Left kidney (tissue), 2 donors: Measurements from ENCODE around the gene DNAJC11. TPM values are rescaled to one million over a fixed set of nuclear protein-coding genes. Genes with fewer than 3 reads are reported as not detected.
"Not testable (repeated sequence)": the region's sequence is repeated elsewhere in the genome, so short reads cannot be mapped to it uniquely, and the experiment has no call there.

Experiments used
- DNase-seq: peaks from one replicate; pipeline ENCODE4 v3.0.0-alpha.2; 2013
- polyA plus RNA-seq: library from polyadenylated mRNA; unstranded; fragments of 120-200 nt; gene quantifications from one replicate; pipeline ENCODE4 v1.2.1, GENCODE V29; 2013; ENCODE audit not compliant: insufficient read length

DNAJC11 gene
- polyA plus RNA-seq, 1 donor, result 83.3 TPM

GRCh38 chr1:6703016-6703415 is 1.4 kb upstream of the DNAJC11 start:
- no peak for DNase-seq

GRCh38 chr1:6700853-6701436 is 671 bp downstream of the DNAJC11 start:
- DNase-seq, result no peak

- DNase-seq, result not testable (repeated sequence)
Measured at GRCh38 chr1:6699915-6700314, 1.7 kb downstream of the DNAJC11 start.

GRCh38 chr1:6695868-6696267 is 5.7 kb downstream of the DNAJC11 start:
- no peak for DNase-seq

- no peak for DNase-seq
Measured at GRCh38 chr1:6694121-6694713, 7.4 kb downstream of the DNAJC11 start.

GRCh38 chr1:6692956-6693355 is 8.7 kb downstream of the DNAJC11 start:
- no peak for DNase-seq

- DNase-seq, result no peak
Measured at GRCh38 chr1:6691507-6691906, 10.1 kb downstream of the DNAJC11 start.

GRCh38 chr1:6690186-6690585 is 11.4 kb downstream of the DNAJC11 start:
- DNase-seq, result peak; percentile 33

GRCh38 chr1:6688757-6689156 is 12.9 kb downstream of the DNAJC11 start:
- DNase-seq, result no peak

GRCh38 chr1:6688001-6688400 is 13.6 kb downstream of the DNAJC11 start:
- no peak for DNase-seq

- DNase-seq, result no peak
Measured at GRCh38 chr1:6686294-6686693, 15.3 kb downstream of the DNAJC11 start.

GRCh38 chr1:6685381-6685780 is 16.2 kb downstream of the DNAJC11 start:
- no peak for DNase-seq

GRCh38 chr1:6683434-6683833 is 18.2 kb downstream of the DNAJC11 start:
- DNase-seq, result no peak

- DNase-seq, result no peak
Measured at GRCh38 chr1:6675941-6676340, 25.7 kb downstream of the DNAJC11 start.

- no peak for DNase-seq
Measured at GRCh38 chr1:6674771-6675170, 26.8 kb downstream of the DNAJC11 start.

GRCh38 chr1:6673816-6674398 is 27.7 kb downstream of the DNAJC11 start:
- no peak for DNase-seq

GRCh38 chr1:6672558-6672957 is 29.1 kb downstream of the DNAJC11 start:
- DNase-seq, result no peak

GRCh38 chr1:6668503-6668902 is 33.1 kb downstream of the DNAJC11 start:
- DNase-seq, result no peak

- no peak for DNase-seq
Measured at GRCh38 chr1:6667139-6667538, 34.5 kb downstream of the DNAJC11 start.

- DNase-seq, result no peak
Measured at GRCh38 chr1:6666696-6667095, 34.9 kb downstream of the DNAJC11 start.

- DNase-seq, result not testable (repeated sequence)
Measured at GRCh38 chr1:6662468-6662867, 39.1 kb downstream of the DNAJC11 start.

GRCh38 chr1:6660415-6661049 is 41.1 kb downstream of the DNAJC11 start:
- no peak for DNase-seq

GRCh38 chr1:6658359-6659060 is 43.1 kb downstream of the DNAJC11 start:
- no peak for DNase-seq
